ENCODE measurements around the gene FBXW12. TPM values are rescaled to one million over a fixed set of nuclear protein-coding genes. Genes with fewer than 3 reads are reported as not detected.

The FBXW12 gene
- polyA plus RNA-seq, 1 experiment = not detected

DNA sequence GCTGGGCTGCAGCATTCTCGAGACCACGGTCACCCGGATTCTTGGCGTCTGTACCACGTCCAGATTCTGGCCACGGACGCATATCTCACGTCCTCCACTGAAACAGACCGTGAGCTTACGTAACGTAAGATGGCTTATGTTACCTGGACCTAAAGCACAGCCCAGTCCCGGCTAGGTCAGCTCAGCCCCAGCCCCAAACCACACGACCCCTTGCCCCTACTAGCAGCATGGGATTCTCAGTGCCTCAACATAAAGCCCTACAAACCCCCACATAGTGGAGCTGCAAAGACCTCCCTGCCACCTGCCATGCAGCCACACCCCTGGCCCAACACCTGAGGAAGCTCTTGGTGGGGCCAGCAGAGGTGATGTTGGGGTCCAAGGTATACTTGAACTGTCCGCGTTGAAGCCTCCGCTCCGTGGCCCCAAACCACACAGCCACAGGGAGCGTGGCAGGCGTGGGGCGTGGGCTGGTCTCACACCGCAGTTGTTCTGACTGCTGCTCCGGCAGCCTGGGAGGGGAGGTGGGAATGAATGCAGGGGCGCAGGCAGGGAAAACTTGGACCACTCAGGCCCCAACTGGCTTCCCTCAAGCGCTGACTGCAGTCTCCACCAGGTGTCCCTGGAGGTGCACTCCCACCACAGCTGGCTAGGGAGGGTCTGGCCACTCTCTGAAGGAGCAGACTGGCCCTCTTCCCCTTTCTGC, 43.4 kb downstream of the FBXW12 start:
- no peak overlapping the region for H3K4me3 ChIP-seq (ENCODE audit: low read depth, low read length)
- H3K27me3 ChIP-seq (ENCODE audit: control insufficient read depth, insufficient read depth, low read length) = no peaks in the 10 kb centered on the region
- CTCF ChIA-PET = interaction anchor here (1.6 to 5.8 kb wide), 2 partner anchors 14 to 20 kb away, joined by 7 to 38 read pairs; no protein-coding TSS in a partner anchor
- POLR2A ChIA-PET = no interaction called here
- TF ChIP-seq CTCF (IDR thresholded peaks at IDR 0.05; ENCODE audit: low read depth, low read length) = no peak
- no peaks in the 10 kb centered on the region for H3K9me3 ChIP-seq (ENCODE audit: control insufficient read depth, insufficient read depth, low read length)
- no peak for DNase-seq (ENCODE audit: low read depth, low spot score)
- H3K27ac ChIP-seq (ENCODE audit: low read depth, low read length) = no peak overlapping the region

GRCh38 chr3:48416091-48416505, 44.1 kb downstream of the FBXW12 start:
- Histone ChIP-seq H3K4me3 (ENCODE audit: low read depth, low read length) (no peak overlapping the region), H3K27me3 (ENCODE audit: control insufficient read depth, insufficient read depth, low read length) (no peaks in the 10 kb centered on the region), H3K27ac (ENCODE audit: low read depth, low read length) (no peak overlapping the region), H3K9me3 (ENCODE audit: control insufficient read depth, insufficient read depth, low read length) (no peaks in the 10 kb centered on the region)
- ChIA-PET POLR2A (no interaction called here), CTCF (interaction anchor here (1.6 to 5.8 kb wide), 2 partner anchors 15 to 20 kb away, joined by 7 to 38 read pairs; no protein-coding TSS in a partner anchor)
- TF ChIP-seq CTCF (IDR thresholded peaks at IDR 0.05; ENCODE audit: low read depth, low read length) = no peak
- DNase-seq (ENCODE audit: low read depth, low spot score) = no peak

DNA sequence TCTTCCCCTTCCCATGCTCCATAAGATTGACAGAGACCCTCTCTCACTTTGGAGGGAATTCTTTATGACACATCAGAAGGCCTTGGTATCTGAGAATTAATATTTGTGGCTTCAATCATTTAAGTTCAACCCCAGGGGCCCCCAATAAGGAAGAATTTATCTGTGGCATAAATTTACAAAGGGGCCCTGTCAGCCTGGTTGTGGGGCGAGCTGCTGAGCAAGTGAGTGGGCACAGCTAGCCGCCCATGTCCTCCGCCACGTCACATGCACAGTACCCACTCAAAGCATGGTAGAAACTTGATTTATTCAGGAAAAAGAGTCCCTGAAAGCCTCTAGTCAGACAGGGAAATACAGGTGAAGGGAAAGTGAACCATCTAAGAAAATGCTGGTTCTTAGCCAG, 44.5 kb downstream of the FBXW12 start:
- Histone ChIP-seq H3K9me3 (ENCODE audit: control insufficient read depth, insufficient read depth, low read length) (no peaks in the 10 kb centered on the region), H3K27me3 (ENCODE audit: control insufficient read depth, insufficient read depth, low read length) (no peaks in the 10 kb centered on the region), H3K27ac (ENCODE audit: low read depth, low read length) (no peak overlapping the region), H3K4me3 (ENCODE audit: low read depth, low read length) (no peak overlapping the region)
- CTCF ChIA-PET = interaction anchor here (1.2 to 5.8 kb wide), 3 partner anchors 15 to 19 kb away, joined by 4 to 38 read pairs (median 7); no protein-coding TSS in a partner anchor
- TF ChIP-seq CTCF (IDR thresholded peaks at IDR 0.05; ENCODE audit: low read depth, low read length) = no peak
- DNase-seq (ENCODE audit: low read depth, low spot score) = no peak
- POLR2A ChIA-PET = no interaction called here

DNA sequence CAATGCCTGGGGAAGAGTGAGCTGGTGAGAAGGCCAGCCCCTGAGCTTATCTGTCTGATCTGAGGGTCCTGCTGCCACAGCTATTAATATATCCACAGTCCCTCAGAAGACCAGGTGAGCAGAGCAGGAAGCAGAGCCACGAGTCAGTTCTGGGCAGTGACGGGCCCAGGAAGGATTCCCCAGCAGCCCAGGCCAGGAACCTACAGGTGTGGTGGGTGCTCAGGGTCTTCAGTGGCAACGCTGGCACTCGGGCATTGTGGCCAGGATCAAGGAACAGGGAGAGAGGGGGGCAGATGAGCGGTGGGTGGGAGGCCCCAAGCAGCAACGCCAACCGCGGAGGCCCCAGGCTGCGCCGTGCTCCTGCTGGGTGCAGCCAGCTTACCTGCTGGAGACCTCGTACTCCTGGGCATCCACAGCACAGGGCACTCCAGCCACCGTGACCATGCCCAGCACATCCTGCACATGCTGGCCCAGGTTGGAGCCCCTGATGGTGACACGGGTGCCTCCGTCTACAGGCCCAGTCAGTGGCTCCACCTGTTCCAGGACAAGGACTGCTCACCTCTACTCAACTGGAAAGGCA, 45.6 kb downstream of the FBXW12 start:
- Histone ChIP-seq H3K27ac (ENCODE audit: low read depth, low read length) (no peak overlapping the region), H3K4me3 (ENCODE audit: low read depth, low read length) (no peak overlapping the region), H3K27me3 (ENCODE audit: control insufficient read depth, insufficient read depth, low read length) (no peaks in the 10 kb centered on the region), H3K9me3 (ENCODE audit: control insufficient read depth, insufficient read depth, low read length) (no peaks in the 10 kb centered on the region)
- ChIA-PET CTCF (interaction anchor here (1.2 to 5.8 kb wide), 2 partner anchors 17 to 18 kb away, joined by 4 to 38 read pairs; no protein-coding TSS in a partner anchor), POLR2A (no interaction called here)
- no peak for TF ChIP-seq CTCF (IDR thresholded peaks at IDR 0.05; ENCODE audit: low read depth, low read length)
- DNase-seq (ENCODE audit: low read depth, low spot score) = no peak

DNA sequence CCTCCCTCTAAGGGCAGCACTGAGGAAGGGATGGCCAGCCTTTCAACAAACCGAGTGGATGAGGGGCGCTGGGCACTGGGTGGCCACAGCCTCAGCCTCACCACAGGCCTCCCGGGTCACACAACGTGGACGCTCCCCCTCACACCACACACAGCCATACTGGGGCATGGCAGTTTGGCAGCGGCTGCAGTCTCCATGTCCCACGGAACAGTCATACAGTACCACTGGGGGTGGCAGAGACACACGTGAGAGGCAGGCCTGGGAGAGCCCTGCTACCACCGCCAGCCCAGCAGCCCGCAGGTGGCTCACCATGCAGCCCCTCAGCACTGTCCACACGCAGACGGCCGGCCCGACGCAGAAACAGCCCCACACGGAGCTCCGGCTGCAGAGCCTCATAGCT, 46.1 kb downstream of the FBXW12 start:
- no peak for TF ChIP-seq CTCF (IDR thresholded peaks at IDR 0.05; ENCODE audit: low read depth, low read length)
- H3K27me3 ChIP-seq (ENCODE audit: control insufficient read depth, insufficient read depth, low read length) = no peaks in the 10 kb centered on the region
- DNase-seq (ENCODE audit: low read depth, low spot score) = no peak
- ChIA-PET CTCF (interaction anchor here (0.7 to 5.8 kb wide), 2 partner anchors 8 to 18 kb away, joined by 5 to 38 read pairs; no protein-coding TSS in a partner anchor), POLR2A (no interaction called here)
- no peaks in the 10 kb centered on the region for H3K9me3 ChIP-seq (ENCODE audit: control insufficient read depth, insufficient read depth, low read length)
- no peak overlapping the region for H3K4me3 ChIP-seq (ENCODE audit: low read depth, low read length)
- no peak overlapping the region for H3K27ac ChIP-seq (ENCODE audit: low read depth, low read length)

All from AG04450 (cell line).